Coronary artery (tissue), 2 donors: ENCODE results near the gene AXL.
"Not testable (repeated sequence)": the region's sequence is repeated elsewhere in the genome, so short reads cannot be mapped to it uniquely, and the experiment has no call there.

Experiments used
- DNase-seq: peaks from one replicate; pipeline ENCODE4 v3.0.0-alpha.2; 2017; ENCODE audit warnings: low spot score
- H3K27ac ChIP-seq, 2 donors: fragments of 200-600 bp; sonication (generic); one replicate each; pipeline ENCODE4 v1.5.1; 2016 to 2019
- H3K4me3 ChIP-seq: fragments of 200-600 bp; sonication (generic); 2 replicates; pipeline ENCODE4 v1.5.1; 2016; ENCODE audit warnings: mild to moderate bottlenecking, moderate library complexity
- CTCF ChIP-seq: fragments of 200-600 bp; sonication (generic); IDR thresholded peaks from one replicate; pipeline ENCODE4 v1.5.1; 2019; ENCODE audit warnings: antibody characterized with exemption

The AXL gene

GRCh38 chr19:41218615-41219507, at the start of gene AXL:
AXL (plus strand) TSS chr19:41219223; CDS start chr19:41219393, 170 bp downstream.
- DNase-seq: peak; percentile 95
- Histone ChIP-seq H3K27ac (peak within 1 kb of the TSS; percentile 90 to 91), H3K4me3 (peak within 1 kb of the TSS; percentile 72)
- no peak for TF ChIP-seq CTCF

- no peak for DNase-seq
- Histone ChIP-seq H3K27ac (no peak overlapping the region), H3K4me3 (no peak overlapping the region)
- TF ChIP-seq CTCF: no peak
These were observed 46.5 kb upstream of the AXL start for GRCh38 chr19:41172297-41173164.

GRCh38 chr19:41174297-41174928, 44.6 kb upstream of the AXL start:
- TF ChIP-seq CTCF: no peak
- no peak for DNase-seq
- Histone ChIP-seq H3K27ac (no peak overlapping the region), H3K4me3 (no peak overlapping the region)

GRCh38 chr19:41175801-41176777, 42.9 kb upstream of the AXL start:
- H3K27ac ChIP-seq: peak overlapping the region in 1 of 2 donors; percentile 41
- no peak for TF ChIP-seq CTCF
- no peak for DNase-seq
- no peak overlapping the region for H3K4me3 ChIP-seq

GRCh38 chr19:41180173-41180572, 38.9 kb upstream of the AXL start:
- not testable (repeated sequence) for H3K27ac ChIP-seq, DNase-seq, H3K4me3 ChIP-seq

GRCh38 chr19:41186971-41187883, 31.8 kb upstream of the AXL start:
- Histone ChIP-seq H3K27ac (no peak overlapping the region), H3K4me3 (no peak overlapping the region)
- TF ChIP-seq CTCF: no peak
- no peak for DNase-seq
